GM23338 (cell line): ENCODE data around the gene ATP10B. TPM values are rescaled to one million over a fixed set of nuclear protein-coding genes. Genes with fewer than 3 reads are reported as not detected.

Experiments used
- ATAC-seq: fragments of 200-7000 bp; cut with Tn5 transposase; 3 replicates; pipeline ENCODE4 v1.9.1; 2020
- DNase-seq: peaks from one replicate; pipeline ENCODE4 v3.0.0-alpha.2; 2015; ENCODE audit warnings: low spot score
- H2AFZ ChIP-seq: fragments of 200-600 bp; sonication (generic); 2 replicates; pipeline ENCODE4 v1.8.0; 2016; ENCODE audit warnings: antibody characterized with exemption, mild to moderate bottlenecking, moderate library complexity
- H3F3A ChIP-seq: fragments of 200-600 bp; sonication (generic); replicated peaks from 2 replicates; pipeline ENCODE4 v1.8.0; 2017; ENCODE audit warnings: antibody characterized with exemption, mixed run types, low read depth
- H3K27ac ChIP-seq: fragments of 200-600 bp; sonication (generic); 2 replicates; pipeline ENCODE4 v1.6.1; 2016; ENCODE audit warnings: low read depth
- H3K27me3 ChIP-seq: fragments of 200-600 bp; sonication (generic); 2 replicates; pipeline ENCODE4 v1.8.0; 2016; ENCODE audit warnings: mild to moderate bottlenecking, mixed run types, moderate library complexity; ENCODE audit not compliant: insufficient read depth
- H3K36me3 ChIP-seq: fragments of 200-600 bp; sonication (generic); 2 replicates; pipeline ENCODE4 v1.8.0; 2016; ENCODE audit warnings: mild to moderate bottlenecking; ENCODE audit not compliant: insufficient read depth
- H3K4me1 ChIP-seq: fragments of 200-600 bp; sonication (generic); 2 replicates; pipeline ENCODE4 v1.8.0; 2016; ENCODE audit warnings: mild to moderate bottlenecking, moderate library complexity; ENCODE audit not compliant: insufficient read depth
- H3K4me2 ChIP-seq: fragments of 200-600 bp; sonication (generic); 2 replicates; pipeline ENCODE4 v1.7.1; 2017; ENCODE audit warnings: mixed run types
- H3K4me3 ChIP-seq: fragments of 200-600 bp; sonication (generic); 2 replicates; pipeline ENCODE4 v1.6.1; 2016; ENCODE audit warnings: mixed run types
- H3K79me2 ChIP-seq: fragments of 200-600 bp; sonication (generic); replicated peaks from 2 replicates; pipeline ENCODE4 v1.8.0; 2017; ENCODE audit warnings: mild to moderate bottlenecking; ENCODE audit not compliant: insufficient read depth
- H3K9me2 ChIP-seq: fragments of 200-600 bp; sonication (generic); 2 replicates; pipeline ENCODE4 v1.8.0; 2017; ENCODE audit not compliant: insufficient read depth
- H4K20me1 ChIP-seq: fragments of 200-600 bp; sonication (generic); replicated peaks from 2 replicates; pipeline ENCODE4 v1.8.0; 2017; ENCODE audit warnings: mild to moderate bottlenecking; ENCODE audit not compliant: insufficient read depth
- H3K27ac Mint-ChIP-seq: 2 replicates; pipeline ENCODE4 v1.8.0; 2020; ENCODE audit warnings: inconsistent platforms, mild to moderate bottlenecking, moderate library complexity, mixed read lengths
- H3K27me3 Mint-ChIP-seq: 3 replicates; pipeline ENCODE4 v1.8.0; 2022; ENCODE audit warnings: low read depth, mild to moderate bottlenecking, moderate library complexity, mixed read lengths, inconsistent platforms; ENCODE audit not compliant: insufficient read depth, poor library complexity
- H3K36me3 Mint-ChIP-seq: 3 replicates; pipeline ENCODE4 v1.8.0; 2021; ENCODE audit warnings: low read depth, mild to moderate bottlenecking, inconsistent platforms, moderate library complexity, mixed read lengths
- H3K4me1 Mint-ChIP-seq: 3 replicates; pipeline ENCODE4 v1.8.0; 2020; ENCODE audit warnings: mild to moderate bottlenecking, inconsistent platforms, mixed read lengths
- H3K4me3 Mint-ChIP-seq: 3 replicates; pipeline ENCODE4 v1.8.0; 2021; ENCODE audit warnings: moderate library complexity, mild to moderate bottlenecking, inconsistent platforms, mixed read lengths
- H3K9me3 Mint-ChIP-seq: 3 replicates; pipeline ENCODE4 v1.8.0; 2020; ENCODE audit warnings: moderate library complexity, mild to moderate bottlenecking, inconsistent platforms, mixed read lengths
- CREB1 ChIP-seq: fragments of 250-450 bp; sonication (Bioruptor Pico); IDR thresholded peaks from 2 replicates; pipeline ENCODE4 v1.5.0; 2020; ENCODE audit warnings: low read depth, mild to moderate bottlenecking, moderate library complexity
- EZH2 ChIP-seq: fragments of 200-600 bp; sonication (generic); IDR thresholded peaks from one replicate; pipeline ENCODE4 v1.8.0; 2017; ENCODE audit warnings: antibody characterized with exemption, mild to moderate bottlenecking, low read depth; ENCODE audit not compliant: unreplicated experiment
- EZH2phosphoT487 ChIP-seq: fragments of 200-600 bp; sonication (generic); IDR thresholded peaks from one replicate; pipeline ENCODE4 v1.8.1; 2018; ENCODE audit warnings: antibody characterized with exemption; ENCODE audit not compliant: unreplicated experiment
- JUNB ChIP-seq: IDR thresholded peaks from one replicate; pipeline ENCODE4 v1.6.1; 2016; ENCODE audit warnings: antibody characterized with exemption; ENCODE audit not compliant: unreplicated experiment
- ZNF331 ChIP-seq: fragments of 250-450 bp; sonication (Bioruptor Pico); IDR thresholded peaks from 2 replicates; pipeline ENCODE4 v1.5.0; 2020; ENCODE audit warnings: low read depth, mild to moderate bottlenecking, moderate library complexity
- polyA plus RNA-seq: library from polyadenylated mRNA; unstranded; fragments of >200 nt; fragmentation: Nextera tagmentation; extraction: Ambion mirVana; gene quantifications from 2 replicates; pipeline ENCODE4 v1.2.1, GENCODE V29; 2016
- total RNA-seq: library from RNA; depleted of rRNA; stranded (reverse); fragments of >200 nt; shearing (Covaris generic); gene quantifications from 2 replicates; pipeline ENCODE4 v1.2.3, GENCODE V29; 2014
- TF ChIP-seq, protein P1 (sequence below): IDR thresholded peaks from 2 replicates; pipeline ENCODE4 v1.6.1; 2016; ENCODE audit warnings: antibody characterized with exemption
- TF ChIP-seq, protein P2 (sequence below): fragments of 250-450 bp; sonication (Bioruptor Pico); IDR thresholded peaks from 2 replicates; pipeline ENCODE4 v1.5.0; 2020; ENCODE audit warnings: mild to moderate bottlenecking, moderate library complexity
- TF ChIP-seq, protein P3 (sequence below), 2 experiments: fragments of 200-600 bp in 1 of 2; sonication (generic) in 1 of 2; conservative IDR thresholded peaks; 2 replicates each; pipeline versions ENCODE4 v1.5.1 to v1.6.1; 2016 to 2017; ENCODE audit warnings: antibody characterized with exemption in 2 of 2, low read depth in 2 of 2, mild to moderate bottlenecking in 2 of 2, moderate library complexity in 1 of 2

ATP10B gene
- total and polyA plus RNA-seq, 2 experiments from 2014 or later = 0.11 to 0.14 TPM

DNA sequence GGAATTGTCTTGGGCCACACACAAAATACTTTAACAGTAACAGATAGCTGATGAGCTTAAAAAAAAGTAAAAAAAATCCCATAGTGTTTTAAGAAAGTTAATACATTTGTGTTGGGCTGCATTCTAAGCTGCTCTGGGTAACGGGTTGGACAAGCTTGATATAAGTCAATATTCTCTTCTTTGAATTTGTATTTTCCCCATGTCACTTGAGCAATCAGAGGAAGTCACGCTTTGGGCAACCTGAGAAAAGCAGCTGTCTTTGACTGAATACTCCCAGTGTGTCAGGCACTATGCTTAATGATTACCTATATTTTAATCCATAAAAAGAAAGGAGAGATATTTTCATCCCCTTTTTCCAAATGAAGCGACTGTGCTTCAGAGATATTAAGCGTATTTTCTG is 84.9 kb downstream of the ATP10B start:
- no peaks in the 10 kb centered on the region for H3K36me3 Mint-ChIP-seq
- H3K4me1 ChIP-seq = peaks cover 10% of the 10 kb centered on the region
- H3K9me3 Mint-ChIP-seq = no peaks in the 10 kb centered on the region
- TF ChIP-seq JUNB (no peak), ZNF331 (CRISPR knock-in tag) (no peak), EZH2 (no peak), CREB1 (CRISPR knock-in tag) (no peak), EZH2phosphoT487 (no peak)
- TF ChIP-seq, protein P1, sequence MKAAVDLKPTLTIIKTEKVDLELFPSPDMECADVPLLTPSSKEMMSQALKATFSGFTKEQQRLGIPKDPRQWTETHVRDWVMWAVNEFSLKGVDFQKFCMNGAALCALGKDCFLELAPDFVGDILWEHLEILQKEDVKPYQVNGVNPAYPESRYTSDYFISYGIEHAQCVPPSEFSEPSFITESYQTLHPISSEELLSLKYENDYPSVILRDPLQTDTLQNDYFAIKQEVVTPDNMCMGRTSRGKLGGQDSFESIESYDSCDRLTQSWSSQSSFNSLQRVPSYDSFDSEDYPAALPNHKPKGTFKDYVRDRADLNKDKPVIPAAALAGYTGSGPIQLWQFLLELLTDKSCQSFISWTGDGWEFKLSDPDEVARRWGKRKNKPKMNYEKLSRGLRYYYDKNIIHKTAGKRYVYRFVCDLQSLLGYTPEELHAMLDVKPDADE = no peak
- TF ChIP-seq, protein P2, sequence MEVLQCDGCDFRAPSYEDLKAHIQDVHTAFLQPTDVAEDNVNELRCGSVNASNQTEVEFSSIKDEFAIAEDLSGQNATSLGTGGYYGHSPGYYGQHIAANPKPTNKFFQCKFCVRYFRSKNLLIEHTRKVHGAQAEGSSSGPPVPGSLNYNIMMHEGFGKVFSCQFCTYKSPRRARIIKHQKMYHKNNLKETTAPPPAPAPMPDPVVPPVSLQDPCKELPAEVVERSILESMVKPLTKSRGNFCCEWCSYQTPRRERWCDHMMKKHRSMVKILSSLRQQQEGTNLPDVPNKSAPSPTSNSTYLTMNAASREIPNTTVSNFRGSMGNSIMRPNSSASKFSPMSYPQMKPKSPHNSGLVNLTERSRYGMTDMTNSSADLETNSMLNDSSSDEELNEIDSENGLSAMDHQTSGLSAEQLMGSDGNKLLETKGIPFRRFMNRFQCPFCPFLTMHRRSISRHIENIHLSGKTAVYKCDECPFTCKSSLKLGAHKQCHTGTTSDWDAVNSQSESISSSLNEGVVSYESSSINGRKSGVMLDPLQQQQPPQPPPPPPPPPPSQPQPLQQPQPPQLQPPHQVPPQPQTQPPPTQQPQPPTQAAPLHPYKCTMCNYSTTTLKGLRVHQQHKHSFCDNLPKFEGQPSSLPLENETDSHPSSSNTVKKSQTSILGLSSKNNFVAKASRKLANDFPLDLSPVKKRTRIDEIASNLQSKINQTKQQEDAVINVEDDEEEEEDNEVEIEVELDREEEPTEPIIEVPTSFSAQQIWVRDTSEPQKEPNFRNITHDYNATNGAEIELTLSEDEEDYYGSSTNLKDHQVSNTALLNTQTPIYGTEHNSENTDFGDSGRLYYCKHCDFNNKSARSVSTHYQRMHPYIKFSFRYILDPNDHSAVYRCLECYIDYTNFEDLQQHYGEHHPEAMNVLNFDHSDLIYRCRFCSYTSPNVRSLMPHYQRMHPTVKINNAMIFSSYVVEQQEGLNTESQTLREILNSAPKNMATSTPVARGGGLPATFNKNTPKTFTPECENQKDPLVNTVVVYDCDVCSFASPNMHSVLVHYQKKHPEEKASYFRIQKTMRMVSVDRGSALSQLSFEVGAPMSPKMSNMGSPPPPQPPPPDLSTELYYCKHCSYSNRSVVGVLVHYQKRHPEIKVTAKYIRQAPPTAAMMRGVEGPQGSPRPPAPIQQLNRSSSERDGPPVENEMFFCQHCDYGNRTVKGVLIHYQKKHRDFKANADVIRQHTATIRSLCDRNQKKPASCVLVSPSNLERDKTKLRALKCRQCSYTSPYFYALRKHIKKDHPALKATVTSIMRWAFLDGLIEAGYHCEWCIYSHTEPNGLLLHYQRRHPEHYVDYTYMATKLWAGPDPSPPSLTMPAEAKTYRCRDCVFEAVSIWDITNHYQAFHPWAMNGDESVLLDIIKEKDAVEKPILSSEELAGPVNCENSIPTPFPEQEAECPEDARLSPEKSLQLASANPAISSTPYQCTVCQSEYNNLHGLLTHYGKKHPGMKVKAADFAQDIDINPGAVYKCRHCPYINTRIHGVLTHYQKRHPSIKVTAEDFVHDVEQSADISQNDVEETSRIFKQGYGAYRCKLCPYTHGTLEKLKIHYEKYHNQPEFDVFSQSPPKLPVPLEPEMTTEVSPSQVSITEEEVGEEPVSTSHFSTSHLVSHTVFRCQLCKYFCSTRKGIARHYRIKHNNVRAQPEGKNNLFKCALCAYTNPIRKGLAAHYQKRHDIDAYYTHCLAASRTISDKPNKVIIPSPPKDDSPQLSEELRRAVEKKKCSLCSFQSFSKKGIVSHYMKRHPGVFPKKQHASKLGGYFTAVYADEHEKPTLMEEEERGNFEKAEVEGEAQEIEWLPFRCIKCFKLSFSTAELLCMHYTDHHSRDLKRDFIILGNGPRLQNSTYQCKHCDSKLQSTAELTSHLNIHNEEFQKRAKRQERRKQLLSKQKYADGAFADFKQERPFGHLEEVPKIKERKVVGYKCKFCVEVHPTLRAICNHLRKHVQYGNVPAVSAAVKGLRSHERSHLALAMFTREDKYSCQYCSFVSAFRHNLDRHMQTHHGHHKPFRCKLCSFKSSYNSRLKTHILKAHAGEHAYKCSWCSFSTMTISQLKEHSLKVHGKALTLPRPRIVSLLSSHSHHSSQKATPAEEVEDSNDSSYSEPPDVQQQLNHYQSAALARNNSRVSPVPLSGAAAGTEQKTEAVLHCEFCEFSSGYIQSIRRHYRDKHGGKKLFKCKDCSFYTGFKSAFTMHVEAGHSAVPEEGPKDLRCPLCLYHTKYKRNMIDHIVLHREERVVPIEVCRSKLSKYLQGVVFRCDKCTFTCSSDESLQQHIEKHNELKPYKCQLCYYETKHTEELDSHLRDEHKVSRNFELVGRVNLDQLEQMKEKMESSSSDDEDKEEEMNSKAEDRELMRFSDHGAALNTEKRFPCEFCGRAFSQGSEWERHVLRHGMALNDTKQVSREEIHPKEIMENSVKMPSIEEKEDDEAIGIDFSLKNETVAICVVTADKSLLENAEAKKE = no peak
- TF ChIP-seq, protein P3, sequence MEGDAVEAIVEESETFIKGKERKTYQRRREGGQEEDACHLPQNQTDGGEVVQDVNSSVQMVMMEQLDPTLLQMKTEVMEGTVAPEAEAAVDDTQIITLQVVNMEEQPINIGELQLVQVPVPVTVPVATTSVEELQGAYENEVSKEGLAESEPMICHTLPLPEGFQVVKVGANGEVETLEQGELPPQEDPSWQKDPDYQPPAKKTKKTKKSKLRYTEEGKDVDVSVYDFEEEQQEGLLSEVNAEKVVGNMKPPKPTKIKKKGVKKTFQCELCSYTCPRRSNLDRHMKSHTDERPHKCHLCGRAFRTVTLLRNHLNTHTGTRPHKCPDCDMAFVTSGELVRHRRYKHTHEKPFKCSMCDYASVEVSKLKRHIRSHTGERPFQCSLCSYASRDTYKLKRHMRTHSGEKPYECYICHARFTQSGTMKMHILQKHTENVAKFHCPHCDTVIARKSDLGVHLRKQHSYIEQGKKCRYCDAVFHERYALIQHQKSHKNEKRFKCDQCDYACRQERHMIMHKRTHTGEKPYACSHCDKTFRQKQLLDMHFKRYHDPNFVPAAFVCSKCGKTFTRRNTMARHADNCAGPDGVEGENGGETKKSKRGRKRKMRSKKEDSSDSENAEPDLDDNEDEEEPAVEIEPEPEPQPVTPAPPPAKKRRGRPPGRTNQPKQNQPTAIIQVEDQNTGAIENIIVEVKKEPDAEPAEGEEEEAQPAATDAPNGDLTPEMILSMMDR (conservative IDR thresholded peaks at IDR 0.05; ENCODE audit: low read depth in 2 of 2) = no peak
- no peaks in the 10 kb centered on the region for H3F3A ChIP-seq
- H3K27me3 Mint-ChIP-seq = no peaks in the 10 kb centered on the region
- no peak overlapping the region for H3K4me3 ChIP-seq
- no peak overlapping the region for H3K4me2 ChIP-seq
- H2AFZ ChIP-seq = no peak overlapping the region
- no peak overlapping the region for H3K27ac Mint-ChIP-seq
- DNase-seq = no peak
- H3K27me3 ChIP-seq = no peaks in the 10 kb centered on the region
- no peaks in the 10 kb centered on the region for H3K79me2 ChIP-seq
- no peak overlapping the region for H3K4me3 Mint-ChIP-seq
- no peaks in the 10 kb centered on the region for H3K36me3 ChIP-seq
- ATAC-seq = no peak
- no peaks in the 10 kb centered on the region for H3K9me2 ChIP-seq
- no peaks in the 10 kb centered on the region for H4K20me1 ChIP-seq
- H3K27ac ChIP-seq = no peak overlapping the region
- H3K4me1 Mint-ChIP-seq = 0 out of 3 replicates have a peak, but pooled peaks cover 3% of the 10 kb centered on the region
